Retinal pigment epithelial cell (primary cell): Measurements from ENCODE around the gene OSBPL10.

Experiments
- DNase-seq: peaks from one replicate; pipeline ENCODE4 v3.0.0-alpha.2; 2010; ENCODE audit warnings: low read depth
- H3K4me3 ChIP-seq: 2 replicates; pipeline ENCODE4 v1.5.1; 2011; ENCODE audit warnings: mild to moderate bottlenecking, low read length, control low read depth, moderate library complexity
- TF ChIP-seq, protein P1 (sequence below): conservative IDR thresholded peaks from 2 replicates; pipeline ENCODE4 v1.5.1; 2011; ENCODE audit warnings: low read depth, low read length, control low read depth, inconsistent platforms

The OSBPL10 gene

DNA sequence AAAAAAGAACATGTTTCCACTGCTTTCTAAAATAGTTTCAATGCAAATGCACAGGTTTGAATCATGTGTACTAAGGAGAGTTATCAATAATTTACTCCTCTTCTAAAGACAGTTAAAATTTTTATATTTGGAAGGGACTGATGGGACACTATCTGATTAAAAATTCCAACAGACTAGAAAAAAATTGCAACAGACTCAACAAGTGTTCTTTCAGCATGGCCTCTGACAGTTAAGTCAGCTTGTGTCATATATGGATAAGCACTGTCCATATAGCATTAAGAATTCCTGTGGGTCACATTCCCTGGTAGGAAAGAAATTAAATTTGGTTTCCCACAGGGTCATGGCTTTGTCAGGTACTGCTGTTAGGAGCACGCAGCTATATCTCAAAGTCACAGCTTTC is 96.8 kb downstream of the OSBPL10 start:
- no peak for DNase-seq
- no peak overlapping the region for H3K4me3 ChIP-seq
- TF ChIP-seq, protein P1, sequence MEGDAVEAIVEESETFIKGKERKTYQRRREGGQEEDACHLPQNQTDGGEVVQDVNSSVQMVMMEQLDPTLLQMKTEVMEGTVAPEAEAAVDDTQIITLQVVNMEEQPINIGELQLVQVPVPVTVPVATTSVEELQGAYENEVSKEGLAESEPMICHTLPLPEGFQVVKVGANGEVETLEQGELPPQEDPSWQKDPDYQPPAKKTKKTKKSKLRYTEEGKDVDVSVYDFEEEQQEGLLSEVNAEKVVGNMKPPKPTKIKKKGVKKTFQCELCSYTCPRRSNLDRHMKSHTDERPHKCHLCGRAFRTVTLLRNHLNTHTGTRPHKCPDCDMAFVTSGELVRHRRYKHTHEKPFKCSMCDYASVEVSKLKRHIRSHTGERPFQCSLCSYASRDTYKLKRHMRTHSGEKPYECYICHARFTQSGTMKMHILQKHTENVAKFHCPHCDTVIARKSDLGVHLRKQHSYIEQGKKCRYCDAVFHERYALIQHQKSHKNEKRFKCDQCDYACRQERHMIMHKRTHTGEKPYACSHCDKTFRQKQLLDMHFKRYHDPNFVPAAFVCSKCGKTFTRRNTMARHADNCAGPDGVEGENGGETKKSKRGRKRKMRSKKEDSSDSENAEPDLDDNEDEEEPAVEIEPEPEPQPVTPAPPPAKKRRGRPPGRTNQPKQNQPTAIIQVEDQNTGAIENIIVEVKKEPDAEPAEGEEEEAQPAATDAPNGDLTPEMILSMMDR = no peak

DNA sequence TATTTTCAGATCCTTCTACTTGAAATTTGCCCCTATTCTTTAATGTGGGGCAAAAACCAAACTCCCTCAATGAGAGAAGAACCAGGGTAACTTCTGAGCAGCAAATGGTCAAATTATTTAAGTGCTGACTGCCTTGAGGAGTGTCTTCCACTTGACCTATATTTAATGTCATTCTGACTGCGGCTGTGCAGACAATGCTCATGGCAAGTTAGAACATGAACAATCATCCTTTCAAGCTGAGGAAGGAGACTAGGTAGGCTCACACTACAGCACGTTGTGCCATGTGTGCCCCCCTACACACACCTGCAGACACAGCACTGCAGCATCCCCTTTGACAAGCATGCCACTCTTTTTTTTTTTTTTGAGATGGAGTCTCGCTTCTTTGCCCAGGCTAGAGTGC is 98.2 kb downstream of the OSBPL10 start:
- TF ChIP-seq, protein P1 = no peak
- H3K4me3 ChIP-seq = no peak overlapping the region
- no peak for DNase-seq

DNA sequence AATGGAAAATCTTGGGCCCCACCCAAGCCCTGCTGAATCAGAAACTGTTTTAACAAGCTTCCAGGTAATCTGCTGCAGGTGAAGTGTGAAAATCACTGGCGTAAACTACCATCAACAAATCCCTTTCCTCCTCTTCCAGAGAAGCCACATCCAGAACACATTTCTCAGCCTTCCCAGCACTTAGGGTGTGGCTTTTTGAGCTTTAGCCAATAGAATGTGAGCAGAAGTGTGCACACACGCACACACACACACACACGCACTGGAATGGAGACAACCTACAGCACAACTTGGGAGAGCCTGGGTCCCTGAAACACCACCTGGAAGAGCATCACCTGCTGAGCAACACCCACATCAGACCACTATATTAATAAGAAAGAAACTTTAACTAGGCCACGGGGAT is 98.6 kb downstream of the OSBPL10 start:
- TF ChIP-seq, protein P1 = no peak
- DNase-seq = no peak

DNA sequence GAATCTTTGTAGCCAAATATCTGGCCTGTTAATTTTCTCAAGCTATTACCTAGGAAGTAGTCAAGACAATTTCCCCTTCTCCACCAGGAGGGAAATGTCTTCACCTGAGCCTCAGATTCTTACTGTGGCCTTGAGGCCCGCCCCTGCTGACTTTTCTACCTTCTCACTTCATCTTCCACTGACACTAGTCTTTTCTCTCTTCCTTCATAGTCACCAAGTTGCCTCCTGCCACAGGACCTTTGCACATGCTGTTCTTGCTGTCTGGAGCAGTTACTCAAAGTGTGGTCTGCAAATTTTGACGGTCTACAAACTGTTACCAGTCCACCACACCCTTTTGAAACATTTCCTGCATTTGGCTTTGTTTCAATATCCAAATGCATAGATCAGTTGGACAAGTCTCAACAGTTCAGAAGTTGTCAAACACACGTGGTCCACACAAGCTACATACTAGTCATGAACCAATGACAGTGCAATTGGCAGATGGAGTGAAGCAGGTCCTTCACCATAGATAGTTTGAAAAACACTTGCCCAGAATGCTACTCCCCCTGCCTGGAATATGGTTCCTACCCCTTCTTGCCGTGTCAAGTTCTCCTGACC is 100.5 kb downstream of the OSBPL10 start:
- no peak for DNase-seq
- TF ChIP-seq, protein P1 = no peak
- no peak overlapping the region for H3K4me3 ChIP-seq

More for the DNA sequence above, 98.6 kb downstream of the OSBPL10 start:
- no peak overlapping the region for H3K4me3 ChIP-seq

DNA sequence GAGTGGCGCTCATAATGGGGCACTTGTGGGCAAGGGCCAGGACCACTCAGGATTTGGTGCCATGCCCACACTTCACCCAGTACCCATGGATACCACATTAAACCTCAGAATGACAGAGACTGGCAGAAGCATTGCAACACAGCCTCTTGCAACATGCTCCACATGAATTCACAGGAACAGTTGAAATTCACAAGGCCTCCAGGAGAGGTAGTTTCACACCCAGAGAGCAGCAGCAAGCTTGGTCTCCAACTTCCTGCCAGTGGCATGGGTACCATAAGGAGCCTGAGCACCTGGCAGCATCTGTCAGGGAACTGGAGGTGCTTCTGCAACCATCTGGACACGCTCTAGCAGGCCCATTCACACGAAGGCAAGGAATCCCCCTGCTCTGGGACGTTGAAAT is 101.0 kb downstream of the OSBPL10 start:
- DNase-seq = no peak
- TF ChIP-seq, protein P1 = peak; percentile 3
- H3K4me3 ChIP-seq = no peak overlapping the region

DNA sequence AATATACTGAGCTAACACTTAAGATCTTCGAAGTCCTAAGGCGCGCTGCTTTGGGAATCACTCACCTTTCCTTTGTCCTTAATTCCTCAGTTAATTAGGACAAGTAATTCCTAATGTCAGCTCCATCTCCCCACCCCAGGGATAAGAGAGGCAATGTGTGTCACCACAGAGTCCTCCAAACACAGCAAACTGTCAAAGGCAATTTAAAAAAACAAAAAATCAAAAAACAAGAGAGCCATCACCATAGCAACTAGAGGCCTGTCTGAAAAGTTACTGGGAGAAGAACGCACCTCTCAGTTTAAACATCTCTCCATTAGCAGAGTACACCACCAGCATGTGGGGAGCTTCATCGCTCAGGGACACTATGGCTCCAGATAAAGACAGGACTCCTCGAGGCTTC is 101.7 kb downstream of the OSBPL10 start:
- TF ChIP-seq, protein P1 = no peak
- H3K4me3 ChIP-seq = no peak overlapping the region
- no peak for DNase-seq

DNA sequence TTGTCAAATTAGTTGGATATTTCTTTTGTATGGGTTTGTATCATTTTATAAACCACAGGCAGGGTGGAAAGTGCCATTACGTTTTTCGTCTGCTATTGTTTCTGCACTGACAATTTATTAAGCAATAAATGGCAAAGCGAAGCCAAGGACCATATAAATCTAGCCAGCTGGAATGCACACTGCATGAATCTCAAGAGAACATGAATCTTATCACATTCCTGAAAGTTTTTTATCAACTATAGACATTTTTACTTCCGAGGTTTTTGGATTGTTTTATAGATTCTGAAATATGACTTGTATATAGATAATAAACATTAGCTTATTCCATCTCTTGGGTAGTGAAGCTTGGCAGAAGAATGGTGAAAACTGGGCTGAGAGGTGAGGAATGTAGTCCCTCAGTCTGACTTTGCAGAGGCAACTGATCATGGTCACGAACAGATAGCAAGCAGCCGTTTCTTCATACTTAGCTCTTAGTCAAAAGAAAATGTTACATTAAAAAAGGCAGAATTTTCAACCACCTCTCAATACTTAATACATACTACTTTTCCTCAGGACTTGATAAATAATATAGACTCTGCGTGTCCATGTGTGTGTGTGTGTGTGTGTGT is 102.7 kb downstream of the OSBPL10 start:
- no peak overlapping the region for H3K4me3 ChIP-seq
- DNase-seq = no peak
- TF ChIP-seq, protein P1 = no peak
